Neural progenitor cell (in vitro differentiated cells): ENCODE data around the gene ZFY.

ENCODE experiments used
- CTCF ChIP-seq: fragments of 200-600 bp; sonication (generic); IDR thresholded peaks from 2 replicates; pipeline ENCODE4 v1.5.1; 2017; ENCODE audit warnings: antibody characterized with exemption, mild to moderate bottlenecking
- EZH2phosphoT487 ChIP-seq: fragments of 200-600 bp; sonication (generic); IDR thresholded peaks from 2 replicates; pipeline ENCODE4 v1.6.1; 2017; ENCODE audit warnings: antibody characterized with exemption

- TF ChIP-seq CTCF (no peak), EZH2phosphoT487 (no peak)
Measured at GRCh38 chrY:3018546-3018945, 83.4 kb downstream of the ZFY start.
